COLO668 (cell line): ENCODE measurements around the gene KANSL1L.
"Not testable (repeated sequence)": the region's sequence is repeated elsewhere in the genome, so short reads cannot be mapped to it uniquely, and the experiment has no call there.

Experiments
- DNase-seq: peaks from one replicate; lab custom pipeline; 2025; ENCODE audit not compliant: unreplicated experiment; lab: John Stamatoyannopoulos, UW

KANSL1L gene

GRCh38 chr2:210177769-210178168, 6.6 kb upstream of the KANSL1L start:
- DNase-seq: no peak

GRCh38 chr2:210177115-210177514, 5.9 kb upstream of the KANSL1L start:
- not testable (repeated sequence) for DNase-seq

GRCh38 chr2:210174086-210174485, 2.9 kb upstream of the KANSL1L start:
- no peak for DNase-seq

GRCh38 chr2:210172219-210172575, 988 bp upstream of the KANSL1L start:
- no peak for DNase-seq

- peak; percentile 96 for DNase-seq
These were observed 534 bp downstream of the KANSL1L start for GRCh38 chr2:210170446-210171303.

- DNase-seq: no peak
These were observed 1.1 kb downstream of the KANSL1L start for GRCh38 chr2:210170196-210170445.

GRCh38 chr2:210169516-210170195, 1.6 kb downstream of the KANSL1L start:
- no peak for DNase-seq

GRCh38 chr2:210167227-210167626, 4.0 kb downstream of the KANSL1L start:
- DNase-seq: no peak

- DNase-seq: no peak
These were observed 8.6 kb downstream of the KANSL1L start for GRCh38 chr2:210162466-210163124.

- DNase-seq: no peak
These were observed 12.2 kb downstream of the KANSL1L start for GRCh38 chr2:210159059-210159458.

- DNase-seq: no peak
These were observed 13.0 kb downstream of the KANSL1L start for GRCh38 chr2:210158236-210158635.

- DNase-seq: no peak
These were observed 13.7 kb downstream of the KANSL1L start for GRCh38 chr2:210157526-210157925.

GRCh38 chr2:210147614-210148013, 23.6 kb downstream of the KANSL1L start:
- DNase-seq: no peak

- no peak for DNase-seq
These were observed 39.0 kb downstream of the KANSL1L start for GRCh38 chr2:210132239-210132638.

- peak; percentile 28 for DNase-seq
These were observed 42.2 kb downstream of the KANSL1L start for GRCh38 chr2:210128961-210129360.

GRCh38 chr2:210113614-210114235, 57.5 kb downstream of the KANSL1L start:
- DNase-seq: no peak

GRCh38 chr2:210112871-210113270, 58.3 kb downstream of the KANSL1L start:
- no peak for DNase-seq

- no peak for DNase-seq
These were observed 71.3 kb downstream of the KANSL1L start for GRCh38 chr2:210099940-210100339.

- no peak for DNase-seq
These were observed 76.4 kb downstream of the KANSL1L start for GRCh38 chr2:210094787-210095186.

- no peak for DNase-seq
These were observed 78.4 kb downstream of the KANSL1L start for GRCh38 chr2:210092791-210093190.

- no peak for DNase-seq
These were observed 84.3 kb downstream of the KANSL1L start for GRCh38 chr2:210086930-210087329.

GRCh38 chr2:210086292-210086691, 84.9 kb downstream of the KANSL1L start:
- no peak for DNase-seq
